K562 (cell line): ENCODE measurements around the gene ALOX12B. TPM values are rescaled to one million over a fixed set of nuclear protein-coding genes. Genes with fewer than 3 reads are reported as not detected.
A peak's percentile ranks its signal among the peaks of the same experiment; 100 is the strongest.

Source experiments
- ATAC-seq: fragments of 200-7000 bp; cut with Tn5 transposase; 3 replicates; pipeline ENCODE4 v1.9.1; 2020; ENCODE audit warnings: moderate library complexity
- BruUV-seq: library from RNA; stranded (reverse); fragments of 400-500 nt; replicated peaks from 2 replicates; lab custom pipeline; 2021; lab: Mats Ljungman, UMichigan
- CTCF ChIA-PET: fragments of 300-600 bp; formaldehyde crosslinking; extraction: SDS; loops from one replicate; lab custom pipeline; 2021; ENCODE audit warnings: low intra/inter-chr PET ratio; lab: Yijun Ruan, JAX
- POLR2A ChIA-PET: fragments of 300-600, 350-650 bp; sonication (Branson Sonifier 250); formaldehyde crosslinking; extraction: SDS; loops from one replicate; lab custom pipeline; 2021; ENCODE audit warnings: antibody characterized with exemption, inconsistent platforms; lab: Yijun Ruan, JAX
- DNase-seq, 4 experiments: peaks; one replicate each; pipeline versions ENCODE4 v3.0.0 to v3.0.0-alpha.2; 2011 to 2018; ENCODE audit warnings: low spot score in 3 of 4, mixed read lengths in 3 of 4; ENCODE audit errors: extremely low read depth in 1 of 4
- FAIRE-seq: peaks from 2 replicates; lab custom pipeline; 2011; peaks lifted over from hg19 to GRCh38; lab: Jason Lieb, UNC
- H2AFZ ChIP-seq: 2 replicates; pipeline ENCODE4 v1.6.0; 2011; ENCODE audit warnings: low read depth, low read length, control low read depth, inconsistent platforms
- H3K27ac ChIP-seq: fragments of 200-600 bp; 3 replicates; pipeline ENCODE4 v1.8.0; 2011; ENCODE audit warnings: low read depth, mild to moderate bottlenecking, control low read depth, inconsistent platforms, low read length, moderate library complexity, mixed read lengths; ENCODE audit errors: extremely low read depth
- H3K27me3 ChIP-seq, 2 experiments: fragments of 300-600 bp in 1 of 2; 2 replicates in 1 of 2; 3 replicates in 1 of 2; pipeline versions ENCODE4 v1.6.0 to v1.8.0; 2011; ENCODE audit warnings: inconsistent platforms in 2 of 2, low read length in 2 of 2, mild to moderate bottlenecking in 1 of 2, mixed read lengths in 1 of 2, moderate library complexity in 1 of 2; ENCODE audit not compliant: control insufficient read depth in 2 of 2, insufficient read depth in 2 of 2
- H3K36me3 ChIP-seq: fragments of 300-600 bp; 3 replicates; pipeline ENCODE4 v1.8.0; 2011; ENCODE audit warnings: mild to moderate bottlenecking, low read length, inconsistent platforms; ENCODE audit not compliant: control insufficient read depth, insufficient read depth
- H3K4me1 ChIP-seq, 2 experiments: fragments of 200-600 bp in 1 of 2; replicated peaks in 1 of 2; 2 replicates in 1 of 2; 3 replicates in 1 of 2; pipeline versions ENCODE4 v1.5.1 to v1.8.0; 2011; ENCODE audit warnings: inconsistent platforms in 2 of 2, low read length in 2 of 2, mild to moderate bottlenecking in 1 of 2, mixed read lengths in 1 of 2, moderate library complexity in 1 of 2; ENCODE audit not compliant: control insufficient read depth in 2 of 2, insufficient read depth in 2 of 2
- H3K4me2 ChIP-seq: 2 replicates; pipeline ENCODE4 v1.6.1; 2011; ENCODE audit warnings: low read length, control low read depth, inconsistent platforms, mixed read lengths; ENCODE audit not compliant: insufficient read depth
- H3K4me3 ChIP-seq: fragments of 200-600 bp; sonication (generic), shearing (Covaris generic); 2 replicates; pipeline ENCODE4 v1.5.1; 2016; ENCODE audit warnings: control low read depth, inconsistent platforms
- H3K79me2 ChIP-seq: fragments of 200-600 bp; 3 replicates; pipeline ENCODE4 v1.8.0; 2011; ENCODE audit warnings: low read length, inconsistent platforms; ENCODE audit not compliant: control insufficient read depth, insufficient read depth
- H3K9ac ChIP-seq, 2 experiments: 2 replicates each; pipeline versions ENCODE4 v1.6.0 to v1.6.1; 2011; ENCODE audit warnings: low read depth in 2 of 2, low read length in 2 of 2, control low read depth in 1 of 2, inconsistent platforms in 1 of 2, mild to moderate bottlenecking in 1 of 2, mixed read lengths in 1 of 2; ENCODE audit not compliant: insufficient read depth in 1 of 2
- H3K9me1 ChIP-seq: one replicate; pipeline ENCODE4 v1.6.0; 2011; ENCODE audit warnings: inconsistent platforms, mild to moderate bottlenecking, low read length, moderate library complexity; ENCODE audit not compliant: control insufficient read depth, insufficient read depth
- H3K9me3 ChIP-seq: replicated peaks from 2 replicates; pipeline ENCODE4 v1.5.1; 2011; ENCODE audit warnings: low read depth, low read length, inconsistent platforms; ENCODE audit not compliant: control insufficient read depth, insufficient read depth
- H4K20me1 ChIP-seq: replicated peaks from 2 replicates; pipeline ENCODE4 v1.6.1; 2011; ENCODE audit warnings: low read length, inconsistent platforms, mixed read lengths; ENCODE audit not compliant: control insufficient read depth, insufficient read depth
- ETV6 ChIP-seq, 3 experiments: fragments of 150-350 bp in 1 of 3; sonication (generic) in 1 of 3; formaldehyde crosslinking in 1 of 3; IDR thresholded peaks; 2 replicates each; pipeline versions ENCODE4 v1.6.1 to v1.8.0; 2014 to 2022; ENCODE audit warnings: borderline replicate concordance in 2 of 3, low read depth in 2 of 3, antibody characterized with exemption in 1 of 3, low read length in 1 of 3, mild to moderate bottlenecking in 1 of 3, missing genetic modification reagents in 1 of 3
- POLR2B ChIP-seq: fragments of 450-650 bp; IDR thresholded peaks from 2 replicates; pipeline ENCODE4 v1.6.1; 2018; ENCODE audit warnings: low read depth; ENCODE audit not compliant: partially characterized antibody
- PRDM10 ChIP-seq: fragments of 450-650 bp; IDR thresholded peaks from 2 replicates; pipeline ENCODE4 v1.6.1; 2018; ENCODE audit not compliant: partially characterized antibody
- SIN3B ChIP-seq: fragments of 450-650 bp; IDR thresholded peaks from 2 replicates; pipeline ENCODE4 v1.6.1; 2017; ENCODE audit warnings: low read depth, mild to moderate bottlenecking, moderate library complexity
- SMAD4 ChIP-seq: fragments of 250-450 bp; sonication (Bioruptor Pico); conservative IDR thresholded peaks from 2 replicates; pipeline ENCODE4 v1.8.0; 2021; ENCODE audit warnings: inconsistent platforms, mild to moderate bottlenecking, moderate library complexity
- ZNF263 ChIP-seq: sonication (generic); formaldehyde crosslinking; IDR thresholded peaks from 2 replicates; pipeline ENCODE4 v1.8.0; 2022; ENCODE audit warnings: mild to moderate bottlenecking, missing genetic modification reagents, borderline replicate concordance
- WGBS: fragments of 100-300 bp; shearing (Covaris generic); methylation state at CpG from one replicate; pipeline ENCODE4 v1.1.6; 2016; ENCODE audit warnings: low coverage, mixed read lengths; ENCODE audit not compliant: insufficient coverage; ENCODE audit errors: missing lambda C conversion rate; 5-methylcytosine and 5-hydroxymethylcytosine counted together
- in situ Hi-C: fragments of 300-500 bp; cut with MboI; formaldehyde crosslinking; loops from 4 replicates; pipeline ENCODE4 v1.15.0; 2018; ENCODE audit warnings: inconsistent platforms, mixed read lengths
- intact Hi-C: fragments of 100-400 bp; cut with micrococcal nuclease; formaldehyde crosslinking; loops from 2 replicates; pipeline ENCODE4 v1.14.2; 2022
- polyA plus RNA-seq, 8 experiments: library from polyadenylated mRNA; depleted of rRNA in 4 of 8; stranded (reverse) in 5 of 8; unstranded in 3 of 8; fragments of >200 nt; fragmentation: Nextera tagmentation in 2 of 8; fragmentation: Illumina TruSeq in 1 of 8; extraction: Ambion mirVana in 2 of 8; extraction: Trizol in 1 of 8; gene quantifications; 2 replicates each; pipeline versions ENCODE4 v1.2.1 to v1.2.3, GENCODE V29; 2011 to 2014; ENCODE audit warnings: inconsistent platforms in 1 of 8, missing spikeins in 1 of 8
- total RNA-seq, 7 experiments: library from RNA; depleted of rRNA in 6 of 7; stranded (reverse); fragments of >200 nt in 6 of 7; fragmentation: Illumina TruSeq in 2 of 7; extraction: Trizol in 2 of 7; gene quantifications; 2 replicates each; pipeline versions ENCODE4 v1.2.1 to v1.2.3, GENCODE V29; 2011 to 2021; ENCODE audit warnings: low replicate concordance in 1 of 7

ALOX12B gene
- total and polyA plus RNA-seq, 9 of the 15 experiments (the other 6 are each of a cell fraction or from before 2014, with no cell fraction given) = not detected

- TF ChIP-seq POLR2B (no peak), SIN3B (no peak)
Observed at GRCh38 chr17:8064561-8065019, 22.9 kb downstream of the ALOX12B start (continued).

- no peak overlapping the region for H2AFZ ChIP-seq
- DNase-seq (no peak), FAIRE-seq (no peak), ATAC-seq (no peak)
- H3K36me3 ChIP-seq = no peaks in the 10 kb centered on the region
- no peaks in the 10 kb centered on the region for H4K20me1 ChIP-seq
- H3K9ac ChIP-seq = 0 out of 4 replicates have a peak overlapping the region, but pooled peaks of 1 of the 2 experiments have one; percentile 52
- H3K27ac ChIP-seq = no peak overlapping the region
- in situ Hi-C loops = loop anchor here (25.0 kb wide), 2 partner anchors 723 to 923 kb away; partner anchors contain the start of gene MFSD6L
- H3K79me2 ChIP-seq = no peaks in the 10 kb centered on the region
- no peaks in the 10 kb centered on the region for H3K9me1 ChIP-seq
- WGBS = 30% methylated on average over 7 of the region's 28 CpGs
- H3K9me3 ChIP-seq = no peaks in the 10 kb centered on the region
- H3K27me3 ChIP-seq = 0 out of 5 replicates have a peak, but pooled peaks cover 0 to 3% of the 10 kb centered on the region in 2 experiments
- intact Hi-C loops = no loop called here
- CTCF ChIA-PET = no interaction called here
- H3K4me1 ChIP-seq = peaks cover 8 to 11% of the 10 kb centered on the region in 2 experiments; a peak in 4 of 5 replicates
- POLR2A ChIA-PET = no interaction called here
- H3K4me2 ChIP-seq = peak overlapping the region; percentile 46
- H3K4me3 ChIP-seq = no peak overlapping the region
- BruUV-seq = no TSS peak
- peak; percentile 79; the same call in 1 of the 2 replicates for TF ChIP-seq ZNF263 (CRISPR knock-in tag)
- TF ChIP-seq PRDM10 = peak; percentile 89
- no peak for TF ChIP-seq ETV6 (IDR thresholded peaks at IDR 0.05; ENCODE audit: borderline replicate concordance in 1 of 2, low read depth in 2 of 2, low read length in 1 of 2)
- no peak for TF ChIP-seq ETV6 (CRISPR knock-in tag; IDR thresholded peaks at IDR 0.05; ENCODE audit: borderline replicate concordance)
- no peak for TF ChIP-seq SMAD4 (CRISPR knock-in tag)
- TF ChIP-seq, all 486 proteins: peak for 2
Observed at GRCh38 chr17:8063761-8064534, 23.6 kb downstream of the ALOX12B start.
